WTC11 (cell line): Measurements from ENCODE around the gene TAF8. TPM values are rescaled to one million over a fixed set of nuclear protein-coding genes. Genes with fewer than 3 reads are reported as not detected.

Experiments used
- ATAC-seq: fragments of 200-7000 bp; cut with Tn5 transposase; 2 replicates; pipeline ENCODE4 v1.10.0; 2021; ENCODE audit warnings: mild to moderate bottlenecking, moderate library complexity
- CTCF ChIA-PET: fragments of 300-600 bp; sonication (Branson Sonifier 250); formaldehyde crosslinking; loops from one replicate; lab custom pipeline; 2021; ENCODE audit warnings: antibody characterized with exemption; lab: Charles Lee
- POLR2A ChIA-PET: fragments of 350-600 bp; sonication (Branson Sonifier 250); formaldehyde crosslinking; loops from one replicate; lab custom pipeline; 2021; ENCODE audit warnings: antibody characterized with exemption; lab: Charles Lee
- DNase-seq: peaks from one replicate; pipeline ENCODE4 v3.0.0; 2021; ENCODE audit warnings: low spot score
- H3K27ac Mint-ChIP-seq: 2 replicates; pipeline ENCODE4 v1.8.0; 2021; ENCODE audit warnings: mixed read lengths
- H3K27me3 Mint-ChIP-seq: 2 replicates; pipeline ENCODE4 v1.8.0; 2021; ENCODE audit warnings: low read depth, mild to moderate bottlenecking, moderate library complexity, mixed read lengths
- H3K36me3 Mint-ChIP-seq: 2 replicates; pipeline ENCODE4 v1.8.0; 2021; ENCODE audit warnings: mixed read lengths
- H3K4me1 Mint-ChIP-seq: 2 replicates; pipeline ENCODE4 v1.8.0; 2022; ENCODE audit warnings: mixed read lengths
- H3K4me3 Mint-ChIP-seq: 2 replicates; pipeline ENCODE4 v1.8.0; 2021; ENCODE audit warnings: mild to moderate bottlenecking, moderate library complexity, mixed read lengths
- H3K9me3 Mint-ChIP-seq: 2 replicates; pipeline ENCODE4 v1.8.0; 2021; ENCODE audit warnings: mixed read lengths
- CBFB ChIP-seq: sonication (generic); formaldehyde crosslinking; IDR thresholded peaks from 2 replicates; pipeline ENCODE4 v1.8.1; 2022; ENCODE audit warnings: mild to moderate bottlenecking, low read depth, missing genetic modification reagents
- E2F1 ChIP-seq: sonication (generic); formaldehyde crosslinking; IDR thresholded peaks from 2 replicates; pipeline ENCODE4 v1.8.0; 2022; ENCODE audit warnings: mild to moderate bottlenecking, missing genetic modification reagents
- GABPB1 ChIP-seq: sonication (generic); formaldehyde crosslinking; IDR thresholded peaks from 2 replicates; pipeline ENCODE4 v1.8.1; 2023; ENCODE audit warnings: mild to moderate bottlenecking, missing genetic modification reagents
- NFE2L1 ChIP-seq: sonication (generic); formaldehyde crosslinking; IDR thresholded peaks from 2 replicates; pipeline ENCODE4 v1.8.1; 2023; ENCODE audit warnings: missing genetic modification reagents
- PRDM15 ChIP-seq: sonication (generic); formaldehyde crosslinking; IDR thresholded peaks from 2 replicates; pipeline ENCODE4 v1.8.0; 2022; ENCODE audit warnings: missing genetic modification reagents
- PREB ChIP-seq: sonication (generic); formaldehyde crosslinking; IDR thresholded peaks from 2 replicates; pipeline ENCODE4 v1.8.1; 2022; ENCODE audit warnings: mild to moderate bottlenecking, missing genetic modification reagents, moderate library complexity, borderline replicate concordance
- TP53 ChIP-seq: sonication (generic); formaldehyde crosslinking; IDR thresholded peaks from 2 replicates; pipeline ENCODE4 v1.8.1; 2023; ENCODE audit warnings: mild to moderate bottlenecking, missing genetic modification reagents
- total RNA-seq: library from RNA; stranded (reverse); gene quantifications from 3 replicates; pipeline ENCODE4 v1.2.3, GENCODE V29; 2021
- TF ChIP-seq, protein P1 (sequence below): sonication (generic); formaldehyde crosslinking; IDR thresholded peaks from 2 replicates; pipeline ENCODE4 v1.8.1; 2022; ENCODE audit warnings: missing genetic modification reagents, borderline replicate concordance
- TF ChIP-seq, protein P2 (sequence below): fragments of 250-450 bp; sonication (Bioruptor Pico); conservative IDR thresholded peaks from 2 replicates; pipeline ENCODE4 v1.9.0; 2021; ENCODE audit warnings: mild to moderate bottlenecking
- TF ChIP-seq, protein P3 (sequence below): sonication (generic); formaldehyde crosslinking; IDR thresholded peaks from 2 replicates; pipeline ENCODE4 v1.8.1; 2022; ENCODE audit warnings: mild to moderate bottlenecking, moderate library complexity, missing genetic modification reagents
- TF ChIP-seq, protein P4 (sequence below): fragments of 200-600 bp; IDR thresholded peaks from 2 replicates; pipeline ENCODE4 v1.8.0; 2022; ENCODE audit warnings: antibody characterized with exemption
- TF ChIP-seq, protein P5 (sequence below): sonication (generic); formaldehyde crosslinking; IDR thresholded peaks from 2 replicates; pipeline ENCODE4 v1.8.1; 2022; ENCODE audit warnings: low read depth, missing genetic modification reagents, borderline replicate concordance

The TAF8 gene
- total RNA-seq, 1 experiment from 2014 or later = 31.0 TPM

DNA sequence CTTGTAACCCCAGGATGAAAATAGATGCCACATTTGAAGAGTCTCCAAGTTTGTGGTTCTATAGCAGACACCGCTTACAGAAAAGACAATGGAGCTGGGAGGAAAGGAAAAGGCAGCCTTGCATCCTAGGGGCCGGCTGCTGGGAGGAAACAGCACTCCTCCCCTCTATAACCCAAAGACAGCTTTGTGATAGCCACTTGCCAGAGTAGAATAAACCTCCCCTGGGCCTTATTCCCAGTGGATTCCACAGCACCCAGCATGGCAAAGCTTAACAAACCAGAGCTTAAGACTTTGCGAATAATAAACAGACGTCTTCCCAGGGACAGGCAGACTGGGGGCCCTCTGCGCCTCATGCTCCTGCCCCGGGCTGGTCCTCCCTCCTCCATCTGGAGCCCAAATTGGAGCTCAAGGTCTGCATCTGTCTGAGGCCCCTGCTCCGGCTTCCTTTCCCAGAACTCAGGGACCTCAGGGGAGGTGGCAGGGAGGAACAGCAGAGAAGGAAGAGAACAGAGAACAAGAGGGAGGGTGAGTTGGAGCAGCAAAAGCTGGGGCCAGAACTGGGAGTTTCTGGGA lies 8.8 kb upstream of the TAF8 start:
- ATAC-seq (no peak), DNase-seq (no peak)
- Mint-ChIP-seq H3K27me3 (peaks cover 60% of the 10 kb centered on the region), H3K4me3 (no peak overlapping the region), H3K9me3 (no peaks in the 10 kb centered on the region), H3K4me1 (peaks cover 36% of the 10 kb centered on the region), H3K27ac (no peak overlapping the region), H3K36me3 (no peaks in the 10 kb centered on the region)
- CTCF ChIA-PET = interaction anchor here (0.8 to 4.6 kb wide), 7 partner anchors 9 to 308 kb away, joined by 3 to 26 read pairs (median 9); partner anchors contain the start of genes BYSL, MED20 and TOMM6
- POLR2A ChIA-PET = no interaction called here
- no peak for TF ChIP-seq CBFB (CRISPR knock-in tag)
- no peak for TF ChIP-seq TP53 (CRISPR knock-in tag)
- no peak for TF ChIP-seq E2F1 (CRISPR knock-in tag)
- TF ChIP-seq PREB = no peak

GRCh38 chr6:42042108-42042507 lies 8.2 kb upstream of the TAF8 start:
- H3K27me3 Mint-ChIP-seq = peaks cover 65% of the 10 kb centered on the region
- POLR2A ChIA-PET = no interaction called here

DNA sequence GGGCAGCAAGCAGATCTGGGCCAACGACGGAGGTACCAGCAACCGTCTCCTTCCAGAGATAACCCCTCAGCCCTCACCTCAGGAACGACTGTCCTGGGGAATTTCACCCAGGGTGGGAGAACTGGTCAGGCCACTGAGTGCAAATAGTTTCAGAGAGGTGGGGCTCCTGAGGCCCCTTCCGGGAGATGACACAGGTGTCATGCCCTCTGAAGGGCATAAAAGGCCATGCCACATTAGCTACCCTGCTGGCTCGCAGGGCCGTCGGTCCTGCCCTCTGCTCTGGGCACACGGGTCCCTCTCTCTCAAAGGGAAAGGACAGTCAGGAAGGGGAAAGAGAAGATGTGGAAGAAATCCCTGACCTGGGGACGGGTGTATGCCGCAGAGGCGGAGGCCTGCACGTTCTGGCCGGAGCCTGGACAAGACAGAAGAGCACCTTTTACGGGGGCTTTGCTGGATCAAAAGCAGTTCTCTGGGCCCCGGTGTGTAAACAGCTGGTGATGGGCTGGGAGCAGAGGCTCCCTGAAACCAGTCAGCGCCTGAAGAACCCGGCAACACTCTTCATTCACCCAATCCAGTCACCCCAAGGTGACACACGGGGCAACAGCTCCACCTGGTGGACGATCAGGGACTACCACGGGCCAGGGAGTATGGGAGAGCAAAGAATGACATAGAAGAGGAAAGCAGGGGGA lies 6.4 kb upstream of the TAF8 start:
- CTCF ChIA-PET = interaction anchor here (0.6 to 4.3 kb wide), 29 partner anchors 13 to 878 kb away, joined by 3 to 91 read pairs (median 5); partner anchors contain the start of genes BYSL, CCND3, FRS3 and MED20
- no peaks in the 10 kb centered on the region for H3K36me3 Mint-ChIP-seq
- H3K4me1 Mint-ChIP-seq = peaks cover 42% of the 10 kb centered on the region
- no peaks in the 10 kb centered on the region for H3K9me3 Mint-ChIP-seq
- POLR2A ChIA-PET = interaction anchor here (0.7 to 1.4 kb wide), 3 partner anchors 105 to 256 kb away, joined by 3 to 4 read pairs (median 3); partner anchors contain the start of gene TOMM6
- ATAC-seq (peak; percentile 78), DNase-seq (peak; percentile 96)
- H3K27me3 Mint-ChIP-seq = peaks cover 82% of the 10 kb centered on the region
- H3K27ac Mint-ChIP-seq = no peak overlapping the region
- H3K4me3 Mint-ChIP-seq = peak overlapping the region; percentile 38; the same call in 1 of the 2 replicates
- TF ChIP-seq, protein P1, sequence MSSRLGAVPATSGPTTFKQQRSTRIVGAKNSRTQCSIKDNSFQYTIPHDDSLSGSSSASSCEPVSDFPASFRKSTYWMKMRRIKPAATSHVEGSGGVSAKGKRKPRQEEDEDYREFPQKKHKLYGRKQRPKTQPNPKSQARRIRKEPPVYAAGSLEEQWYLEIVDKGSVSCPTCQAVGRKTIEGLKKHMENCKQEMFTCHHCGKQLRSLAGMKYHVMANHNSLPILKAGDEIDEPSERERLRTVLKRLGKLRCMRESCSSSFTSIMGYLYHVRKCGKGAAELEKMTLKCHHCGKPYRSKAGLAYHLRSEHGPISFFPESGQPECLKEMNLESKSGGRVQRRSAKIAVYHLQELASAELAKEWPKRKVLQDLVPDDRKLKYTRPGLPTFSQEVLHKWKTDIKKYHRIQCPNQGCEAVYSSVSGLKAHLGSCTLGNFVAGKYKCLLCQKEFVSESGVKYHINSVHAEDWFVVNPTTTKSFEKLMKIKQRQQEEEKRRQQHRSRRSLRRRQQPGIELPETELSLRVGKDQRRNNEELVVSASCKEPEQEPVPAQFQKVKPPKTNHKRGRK = no peak
- TF ChIP-seq, protein P2, sequence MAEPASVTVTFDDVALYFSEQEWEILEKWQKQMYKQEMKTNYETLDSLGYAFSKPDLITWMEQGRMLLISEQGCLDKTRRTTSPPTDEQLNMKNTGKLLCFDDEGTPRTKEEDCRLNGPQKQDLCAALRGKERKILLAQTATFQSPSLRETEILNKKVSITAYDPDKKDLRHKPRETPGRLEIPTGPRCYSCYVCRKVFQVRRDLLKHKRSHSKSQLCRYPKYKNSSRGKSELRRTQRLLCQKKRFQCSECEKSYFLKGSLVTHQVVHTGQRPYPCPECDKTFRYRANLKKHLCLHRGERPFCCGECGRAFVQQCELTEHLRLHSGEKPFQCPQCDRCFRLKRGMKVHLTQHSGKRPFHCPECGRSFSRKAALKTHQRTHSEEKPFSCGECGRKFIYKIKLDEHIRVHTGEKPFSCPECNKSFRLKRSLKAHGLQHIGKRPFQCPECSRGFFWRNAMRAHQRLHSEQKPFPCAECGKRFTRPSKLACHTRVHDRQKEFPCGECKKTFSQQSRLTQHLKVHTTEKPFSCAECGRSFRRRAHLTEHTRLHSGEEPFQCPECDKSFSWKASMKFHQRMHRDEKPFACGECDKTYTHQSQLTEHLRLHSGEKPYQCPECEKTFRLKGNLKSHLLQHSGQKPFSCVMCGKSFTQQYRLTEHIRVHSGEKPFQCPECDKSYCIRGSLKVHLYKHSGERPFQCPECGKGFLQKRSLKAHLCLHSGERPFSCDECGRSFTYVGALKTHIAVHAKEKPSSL (CRISPR knock-in tag) = no peak
- TF ChIP-seq, protein P3, sequence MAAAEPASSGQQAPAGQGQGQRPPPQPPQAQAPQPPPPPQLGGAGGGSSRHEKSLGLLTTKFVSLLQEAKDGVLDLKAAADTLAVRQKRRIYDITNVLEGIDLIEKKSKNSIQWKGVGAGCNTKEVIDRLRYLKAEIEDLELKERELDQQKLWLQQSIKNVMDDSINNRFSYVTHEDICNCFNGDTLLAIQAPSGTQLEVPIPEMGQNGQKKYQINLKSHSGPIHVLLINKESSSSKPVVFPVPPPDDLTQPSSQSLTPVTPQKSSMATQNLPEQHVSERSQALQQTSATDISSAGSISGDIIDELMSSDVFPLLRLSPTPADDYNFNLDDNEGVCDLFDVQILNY (CRISPR knock-in tag) = no peak
- peak; percentile 45; the same call in 1 of the 2 replicates for TF ChIP-seq GABPB1 (CRISPR knock-in tag)
- 0 out of 2 replicates have a peak, but pooled peaks have one; percentile 28 for TF ChIP-seq PRDM15 (CRISPR knock-in tag)
- TF ChIP-seq, protein P4, sequence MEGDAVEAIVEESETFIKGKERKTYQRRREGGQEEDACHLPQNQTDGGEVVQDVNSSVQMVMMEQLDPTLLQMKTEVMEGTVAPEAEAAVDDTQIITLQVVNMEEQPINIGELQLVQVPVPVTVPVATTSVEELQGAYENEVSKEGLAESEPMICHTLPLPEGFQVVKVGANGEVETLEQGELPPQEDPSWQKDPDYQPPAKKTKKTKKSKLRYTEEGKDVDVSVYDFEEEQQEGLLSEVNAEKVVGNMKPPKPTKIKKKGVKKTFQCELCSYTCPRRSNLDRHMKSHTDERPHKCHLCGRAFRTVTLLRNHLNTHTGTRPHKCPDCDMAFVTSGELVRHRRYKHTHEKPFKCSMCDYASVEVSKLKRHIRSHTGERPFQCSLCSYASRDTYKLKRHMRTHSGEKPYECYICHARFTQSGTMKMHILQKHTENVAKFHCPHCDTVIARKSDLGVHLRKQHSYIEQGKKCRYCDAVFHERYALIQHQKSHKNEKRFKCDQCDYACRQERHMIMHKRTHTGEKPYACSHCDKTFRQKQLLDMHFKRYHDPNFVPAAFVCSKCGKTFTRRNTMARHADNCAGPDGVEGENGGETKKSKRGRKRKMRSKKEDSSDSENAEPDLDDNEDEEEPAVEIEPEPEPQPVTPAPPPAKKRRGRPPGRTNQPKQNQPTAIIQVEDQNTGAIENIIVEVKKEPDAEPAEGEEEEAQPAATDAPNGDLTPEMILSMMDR = peak; percentile 97

More at GRCh38 chr6:42042108-42042507, 8.2 kb upstream of the TAF8 start:
- no peaks in the 10 kb centered on the region for H3K9me3 Mint-ChIP-seq
- no peak overlapping the region for H3K4me3 Mint-ChIP-seq
- TF ChIP-seq, protein P5, sequence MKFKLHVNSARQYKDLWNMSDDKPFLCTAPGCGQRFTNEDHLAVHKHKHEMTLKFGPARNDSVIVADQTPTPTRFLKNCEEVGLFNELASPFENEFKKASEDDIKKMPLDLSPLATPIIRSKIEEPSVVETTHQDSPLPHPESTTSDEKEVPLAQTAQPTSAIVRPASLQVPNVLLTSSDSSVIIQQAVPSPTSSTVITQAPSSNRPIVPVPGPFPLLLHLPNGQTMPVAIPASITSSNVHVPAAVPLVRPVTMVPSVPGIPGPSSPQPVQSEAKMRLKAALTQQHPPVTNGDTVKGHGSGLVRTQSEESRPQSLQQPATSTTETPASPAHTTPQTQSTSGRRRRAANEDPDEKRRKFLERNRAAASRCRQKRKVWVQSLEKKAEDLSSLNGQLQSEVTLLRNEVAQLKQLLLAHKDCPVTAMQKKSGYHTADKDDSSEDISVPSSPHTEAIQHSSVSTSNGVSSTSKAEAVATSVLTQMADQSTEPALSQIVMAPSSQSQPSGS (CRISPR knock-in tag) = no peak
- TF ChIP-seq NFE2L1 (CRISPR knock-in tag) = no peak
- TF ChIP-seq, all 79 proteins: peak for 0
- Mint-ChIP-seq H3K27ac (no peak overlapping the region), H3K4me1 (peaks cover 37% of the 10 kb centered on the region), H3K36me3 (no peaks in the 10 kb centered on the region)
- ATAC-seq (no peak), DNase-seq (no peak)
- CTCF ChIA-PET = interaction anchor here (0.8 to 4.6 kb wide), 7 partner anchors 9 to 308 kb away, joined by 3 to 26 read pairs (median 9); partner anchors contain the start of genes BYSL, MED20 and TOMM6
